ENCODE measurements around the gene HORMAD1.
A peak's percentile ranks its signal among the peaks of the same experiment; 100 is the strongest.

GRCh38 chr1:150696995-150697927 lies 23.4 kb downstream of the HORMAD1 start, which contains the start of gene GOLPH3L:
- TF ChIP-seq, protein P1, sequence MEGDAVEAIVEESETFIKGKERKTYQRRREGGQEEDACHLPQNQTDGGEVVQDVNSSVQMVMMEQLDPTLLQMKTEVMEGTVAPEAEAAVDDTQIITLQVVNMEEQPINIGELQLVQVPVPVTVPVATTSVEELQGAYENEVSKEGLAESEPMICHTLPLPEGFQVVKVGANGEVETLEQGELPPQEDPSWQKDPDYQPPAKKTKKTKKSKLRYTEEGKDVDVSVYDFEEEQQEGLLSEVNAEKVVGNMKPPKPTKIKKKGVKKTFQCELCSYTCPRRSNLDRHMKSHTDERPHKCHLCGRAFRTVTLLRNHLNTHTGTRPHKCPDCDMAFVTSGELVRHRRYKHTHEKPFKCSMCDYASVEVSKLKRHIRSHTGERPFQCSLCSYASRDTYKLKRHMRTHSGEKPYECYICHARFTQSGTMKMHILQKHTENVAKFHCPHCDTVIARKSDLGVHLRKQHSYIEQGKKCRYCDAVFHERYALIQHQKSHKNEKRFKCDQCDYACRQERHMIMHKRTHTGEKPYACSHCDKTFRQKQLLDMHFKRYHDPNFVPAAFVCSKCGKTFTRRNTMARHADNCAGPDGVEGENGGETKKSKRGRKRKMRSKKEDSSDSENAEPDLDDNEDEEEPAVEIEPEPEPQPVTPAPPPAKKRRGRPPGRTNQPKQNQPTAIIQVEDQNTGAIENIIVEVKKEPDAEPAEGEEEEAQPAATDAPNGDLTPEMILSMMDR (IDR thresholded peaks at IDR 0.05) = peak in 1 of 3 experiments; percentile 29
- TF ChIP-seq POLR2A (IDR thresholded peaks at IDR 0.05; ENCODE audit: low read depth) = no peak
- no peak for TF ChIP-seq EP300 (IDR thresholded peaks at IDR 0.05)
- peak; percentile 84 to 91 for TF ChIP-seq POLR2AphosphoS5 (IDR thresholded peaks at IDR 0.05)
